ENCODE results near the gene SPDYE3. TPM values are rescaled to one million over a fixed set of nuclear protein-coding genes. Genes with fewer than 3 reads are reported as not detected.

SPDYE3 gene
- not detected in 2 replicates for total RNA-seq

GRCh38 chr7:100307402-100307801, at the start of gene SPDYE3:
Gene SPDYE3, plus strand, starts transcription at chr7:100307702. Its CDS starts 184 bp downstream, at chr7:100307886.

DNA sequence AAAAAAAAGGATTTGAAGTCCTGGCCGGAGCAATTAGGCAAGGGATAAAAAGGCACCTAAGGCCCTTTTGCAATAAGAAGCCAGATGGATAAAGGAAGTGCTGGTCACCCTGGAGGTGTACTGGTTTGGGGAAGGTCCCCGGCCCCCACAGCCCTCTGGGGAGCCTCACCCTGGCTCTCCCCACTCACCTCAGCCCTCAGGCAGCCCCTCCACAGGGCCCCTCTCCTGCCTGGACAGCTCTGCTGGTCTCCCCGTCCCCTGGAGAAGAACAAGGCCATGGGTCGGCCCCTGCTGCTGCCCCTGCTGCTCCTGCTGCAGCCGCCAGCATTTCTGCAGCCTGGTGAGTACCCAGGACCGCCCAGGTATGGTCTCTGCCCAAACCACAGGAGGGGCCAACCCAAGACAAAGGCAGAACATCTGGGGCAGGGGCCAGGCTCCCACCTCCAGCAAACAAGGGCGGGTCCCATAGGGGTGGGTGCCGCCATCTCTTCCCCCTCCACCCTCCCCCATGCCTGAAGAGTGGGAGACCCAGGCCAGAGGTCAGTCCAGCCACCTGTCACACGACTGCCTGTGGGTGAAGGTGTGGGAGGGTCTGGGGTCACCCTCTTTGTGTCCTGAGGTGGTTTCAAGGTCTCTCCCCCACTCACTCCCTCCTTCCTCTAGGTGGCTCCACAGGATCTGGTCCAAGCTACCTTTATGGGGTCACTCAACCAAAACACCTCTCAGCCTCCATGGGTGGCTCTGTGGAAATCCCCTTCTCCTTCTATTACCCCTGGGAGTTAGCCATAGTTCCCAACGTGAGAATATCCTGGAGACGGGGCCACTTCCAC, 50.7 kb downstream of the SPDYE3 start, which contains the start of gene PILRB:
Gene PILRB (plus strand): TSS at position 91 of the 830 bp plus-strand sequence. CDS start 186 bp downstream, at position 277.

Other genes starting within 250 kb of the SPDYE3 start
- gene ZNF3, start 226.0 kb upstream of the SPDYE3 start, total RNA-seq: 17.4 and 20.0 TPM in 2 replicates
- 41.7 and 150 TPM in 2 replicates for gene COPS6, start 218.7 kb upstream of the SPDYE3 start, total RNA-seq
- gene MCM7, start 206.3 kb upstream of the SPDYE3 start, total RNA-seq: 20.0 and 148 TPM in 2 replicates
- 16.5 and 22.0 TPM in 2 replicates for gene AP4M1, start 206.1 kb upstream of the SPDYE3 start, total RNA-seq
- 33.0 and 51.6 TPM in 2 replicates for gene TAF6, start 188.3 kb upstream of the SPDYE3 start, total RNA-seq
- gene CNPY4, start 188.1 kb upstream of the SPDYE3 start, total RNA-seq: 39.9 and 57.2 TPM in 2 replicates
- gene MBLAC1, start 180.7 kb upstream of the SPDYE3 start, total RNA-seq: 2.5 and 4.2 TPM in 2 replicates
- 71.7 and 78.1 TPM in 2 replicates for gene LAMTOR4, start 158.8 kb upstream of the SPDYE3 start, total RNA-seq
- 2.8 and 6.9 TPM in 2 replicates for gene TRAPPC14, start 149.0 kb upstream of the SPDYE3 start, total RNA-seq
- 1.5 and 3.1 TPM in 2 replicates for gene GAL3ST4, start 139.1 kb upstream of the SPDYE3 start, total RNA-seq
- 2.1 and 3.1 TPM in 2 replicates for gene GPC2, start 130.3 kb upstream of the SPDYE3 start, total RNA-seq
- 1.1 and 4.8 TPM in 2 replicates for gene STAG3, start 129.8 kb upstream of the SPDYE3 start, total RNA-seq
- gene PVRIG, start 87.8 kb upstream of the SPDYE3 start, total RNA-seq: 0.19 TPM in 1 of 2 replicates, not detected in the other
- gene PILRB, start 50.4 kb downstream of the SPDYE3 start, total RNA-seq: 5.8 and 6.2 TPM in 2 replicates
- under 0.01 and 0.28 TPM in 2 replicates for gene PILRA, start 65.8 kb downstream of the SPDYE3 start, total RNA-seq
- gene ZCWPW1, start 121.0 kb downstream of the SPDYE3 start, total RNA-seq: 1.7 and 1.9 TPM in 2 replicates
- 16.3 and 26.6 TPM in 2 replicates for gene MEPCE, start 122.1 kb downstream of the SPDYE3 start, total RNA-seq
- gene PPP1R35, start 128.8 kb downstream of the SPDYE3 start, total RNA-seq: 19.2 and 30.3 TPM in 2 replicates
- 0.19 and 1.7 TPM in 2 replicates for gene SPACDR, start 156.6 kb downstream of the SPDYE3 start, total RNA-seq
- 13.2 and 17.1 TPM in 2 replicates for gene TSC22D4, start 171.5 kb downstream of the SPDYE3 start, total RNA-seq
- 0.19 and 0.85 TPM in 2 replicates for gene NYAP1, start 176.2 kb downstream of the SPDYE3 start, total RNA-seq
- gene AGFG2, start 231.5 kb downstream of the SPDYE3 start, total RNA-seq: 3.7 and 9.2 TPM in 2 replicates

All from regular cardiac myocyte (primary cell).